Neural progenitor cell (in vitro differentiated cells): ENCODE data around the gene KMT2C.

Experiments
- EZH2 ChIP-seq: fragments of 200-600 bp; sonication (generic); IDR thresholded peaks from 2 replicates; pipeline ENCODE4 v1.6.1; 2017; ENCODE audit warnings: antibody characterized with exemption, mild to moderate bottlenecking, moderate library complexity
- TF ChIP-seq, protein P1 (sequence below): fragments of 200-600 bp; sonication (generic); IDR thresholded peaks from 2 replicates; pipeline ENCODE4 v1.5.1; 2017; ENCODE audit warnings: antibody characterized with exemption, mild to moderate bottlenecking

DNA sequence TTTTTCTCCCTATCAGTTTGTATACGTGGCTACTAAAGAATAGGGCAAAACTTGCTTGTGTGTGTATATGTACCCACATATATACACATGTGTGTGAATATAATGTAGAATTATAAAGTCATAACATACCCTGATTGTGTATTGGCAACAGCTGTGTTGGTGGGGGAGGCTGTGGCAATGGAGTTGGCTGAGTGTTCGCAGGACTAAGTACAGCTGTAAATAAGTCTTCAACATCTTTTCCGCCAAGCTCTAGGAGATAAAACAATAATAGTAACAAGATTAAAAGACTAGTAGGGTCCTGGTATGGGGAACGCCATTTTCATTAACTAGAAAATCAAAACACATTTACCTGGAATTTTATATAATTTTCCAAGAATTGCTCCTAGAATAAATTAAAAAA is 241.9 kb downstream of the KMT2C start:
- TF ChIP-seq, protein P1, sequence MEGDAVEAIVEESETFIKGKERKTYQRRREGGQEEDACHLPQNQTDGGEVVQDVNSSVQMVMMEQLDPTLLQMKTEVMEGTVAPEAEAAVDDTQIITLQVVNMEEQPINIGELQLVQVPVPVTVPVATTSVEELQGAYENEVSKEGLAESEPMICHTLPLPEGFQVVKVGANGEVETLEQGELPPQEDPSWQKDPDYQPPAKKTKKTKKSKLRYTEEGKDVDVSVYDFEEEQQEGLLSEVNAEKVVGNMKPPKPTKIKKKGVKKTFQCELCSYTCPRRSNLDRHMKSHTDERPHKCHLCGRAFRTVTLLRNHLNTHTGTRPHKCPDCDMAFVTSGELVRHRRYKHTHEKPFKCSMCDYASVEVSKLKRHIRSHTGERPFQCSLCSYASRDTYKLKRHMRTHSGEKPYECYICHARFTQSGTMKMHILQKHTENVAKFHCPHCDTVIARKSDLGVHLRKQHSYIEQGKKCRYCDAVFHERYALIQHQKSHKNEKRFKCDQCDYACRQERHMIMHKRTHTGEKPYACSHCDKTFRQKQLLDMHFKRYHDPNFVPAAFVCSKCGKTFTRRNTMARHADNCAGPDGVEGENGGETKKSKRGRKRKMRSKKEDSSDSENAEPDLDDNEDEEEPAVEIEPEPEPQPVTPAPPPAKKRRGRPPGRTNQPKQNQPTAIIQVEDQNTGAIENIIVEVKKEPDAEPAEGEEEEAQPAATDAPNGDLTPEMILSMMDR: no peak
- TF ChIP-seq EZH2: no peak
